Adipose tissue (tissue), 3 donors: ENCODE results near the gene UXS1. TPM values are rescaled to one million over a fixed set of nuclear protein-coding genes. Genes with fewer than 3 reads are reported as not detected.

Experiments used
- H3K27ac ChIP-seq: one replicate; pipeline ENCODE4 v1.5.1; 2013; ENCODE audit warnings: low read depth, low read length
- WGBS, 3 donors: extraction: QIAGEN DNeasy Blood & Tissue Kit; methylation state at CpG; one replicate each; pipeline ENCODE4 v1.1.7; 2013; 5-methylcytosine and 5-hydroxymethylcytosine counted together
- polyA plus RNA-seq, 3 donors: library from polyadenylated mRNA; stranded (reverse); fragments of 200-250 nt; gene quantifications; one replicate each; pipeline ENCODE4 v1.2.3, GENCODE V29; 2013
- donor health status: healthy with polysubstance abuse.
- donor health status: Bipolar disorder and iron deficiency.
- donor health status: healthy.

UXS1 gene
- polyA plus RNA-seq, 3 donors, result 9.0 to 16.5 (median 10.0) TPM

DNA sequence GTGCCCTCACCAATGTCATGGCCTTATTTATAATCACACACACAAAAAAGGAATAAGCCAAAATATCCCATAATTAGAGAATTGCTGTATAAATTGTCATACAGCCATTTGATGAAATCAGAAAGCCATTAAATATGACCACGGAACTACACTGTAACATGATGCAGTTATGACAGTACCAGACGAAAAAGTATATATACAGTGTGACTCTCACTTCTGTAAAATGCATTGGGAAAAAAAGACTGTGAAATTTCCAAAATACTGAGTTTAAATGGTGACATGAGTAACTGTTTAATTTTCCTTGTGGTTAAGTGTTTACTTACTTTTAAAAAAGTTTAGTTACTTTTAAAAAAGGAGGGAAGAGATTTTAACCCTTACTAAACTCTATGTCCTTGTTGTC, 25.4 kb downstream of the UXS1 start:
- 72 to 86% (median 79%) methylated on average over 2 of the region's 2 CpGs for WGBS, 3 donors
- no peak overlapping the region for H3K27ac ChIP-seq

DNA sequence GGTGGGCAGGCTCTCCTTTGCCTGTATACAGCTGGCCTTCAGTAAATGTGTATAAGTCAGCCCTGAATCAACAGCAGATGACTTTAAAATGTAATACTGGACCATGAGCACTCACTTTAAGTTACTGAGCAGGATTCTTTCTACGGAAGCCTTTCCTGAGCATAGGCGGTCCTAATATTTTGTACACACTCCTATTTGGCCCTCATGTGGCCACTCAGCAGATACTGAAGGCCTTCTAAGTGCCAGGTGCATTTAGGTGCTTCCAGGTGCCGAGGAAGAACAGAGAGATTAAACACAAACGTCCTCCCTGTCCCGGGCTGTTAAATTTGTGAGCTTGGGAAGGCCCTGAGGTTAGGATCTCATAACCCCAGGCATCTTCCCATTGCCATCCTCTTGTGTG, 27.0 kb downstream of the UXS1 start:
- H3K27ac ChIP-seq, result no peak overlapping the region
- WGBS, 3 donors, result 80 to 92% (median 90%) methylated on average over 5 of the region's 5 CpGs

DNA sequence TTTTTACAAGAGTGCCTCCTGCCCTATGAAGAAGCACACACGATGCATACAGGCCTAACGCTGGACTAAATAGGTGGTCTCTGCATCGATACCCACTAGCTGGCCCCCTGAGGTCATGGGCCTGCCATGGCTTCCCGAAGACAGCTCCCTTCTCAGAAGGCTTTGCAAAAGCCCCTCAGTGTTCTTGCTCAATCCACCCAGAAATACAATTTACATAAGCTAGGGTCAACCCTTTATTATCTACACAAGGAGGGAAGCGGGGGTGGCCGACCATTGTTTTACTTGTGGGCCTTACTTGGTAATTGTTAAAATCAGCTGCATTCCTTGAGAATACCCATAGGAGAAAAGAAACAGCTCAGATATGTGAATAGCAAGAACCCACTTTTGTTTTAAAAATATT, 28.5 kb downstream of the UXS1 start:
- WGBS, 3 donors, result 62 to 68% (median 63%) methylated on average over 6 of the region's 6 CpGs
- no peak overlapping the region for H3K27ac ChIP-seq

DNA sequence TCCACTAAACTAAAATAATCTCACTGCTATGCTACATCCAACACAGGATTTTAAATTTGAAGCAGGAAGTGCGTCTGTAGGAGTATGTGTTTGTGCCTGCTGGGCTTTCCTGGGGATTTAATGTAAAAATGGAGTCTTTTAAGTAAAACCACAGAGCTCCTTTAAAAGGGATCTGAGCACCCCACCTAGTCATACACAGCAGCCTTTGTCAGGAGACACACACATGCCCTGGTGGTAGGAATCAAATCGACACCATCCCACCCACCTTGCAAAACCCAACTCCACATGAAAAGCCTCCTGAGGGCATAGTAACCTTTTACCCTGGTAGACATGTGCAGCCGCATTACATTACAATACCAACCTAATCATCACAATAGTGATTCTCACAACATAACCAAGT, 29.1 kb downstream of the UXS1 start:
- no peak overlapping the region for H3K27ac ChIP-seq
- WGBS, 3 donors, result 79 to 87% (median 86%) methylated on average over 3 of the region's 3 CpGs

DNA sequence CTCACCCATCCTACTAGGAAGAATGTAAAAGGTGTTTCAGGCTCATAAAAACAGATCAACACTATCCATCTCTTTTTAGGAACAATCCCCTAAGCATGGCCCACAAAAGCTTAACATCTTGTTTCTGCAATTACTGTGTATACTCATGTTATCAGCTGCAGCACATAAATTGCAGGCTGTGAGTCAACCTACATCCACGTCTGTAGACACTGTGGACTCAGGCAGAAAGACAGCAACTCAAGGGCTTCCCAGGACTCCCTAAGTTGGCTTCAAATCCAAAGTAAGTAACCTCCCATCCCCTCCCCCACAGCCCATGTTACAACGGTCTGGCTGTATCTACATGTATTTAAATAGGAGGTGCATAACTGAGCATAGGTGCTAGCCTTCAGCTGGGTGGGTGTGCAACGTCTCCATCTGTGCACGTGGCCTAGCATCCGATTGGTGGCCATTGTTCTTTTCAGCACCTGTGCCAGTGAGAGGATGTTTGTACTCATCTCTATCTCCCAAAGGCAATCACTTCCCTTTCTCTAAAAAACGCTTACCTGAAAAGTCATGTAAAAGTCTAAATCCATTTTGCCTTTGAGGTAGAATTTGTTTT, 30.1 kb downstream of the UXS1 start:
- no peak overlapping the region for H3K27ac ChIP-seq
- WGBS, 3 donors, result 63 to 68% (median 65%) methylated on average over 6 of the region's 6 CpGs

DNA sequence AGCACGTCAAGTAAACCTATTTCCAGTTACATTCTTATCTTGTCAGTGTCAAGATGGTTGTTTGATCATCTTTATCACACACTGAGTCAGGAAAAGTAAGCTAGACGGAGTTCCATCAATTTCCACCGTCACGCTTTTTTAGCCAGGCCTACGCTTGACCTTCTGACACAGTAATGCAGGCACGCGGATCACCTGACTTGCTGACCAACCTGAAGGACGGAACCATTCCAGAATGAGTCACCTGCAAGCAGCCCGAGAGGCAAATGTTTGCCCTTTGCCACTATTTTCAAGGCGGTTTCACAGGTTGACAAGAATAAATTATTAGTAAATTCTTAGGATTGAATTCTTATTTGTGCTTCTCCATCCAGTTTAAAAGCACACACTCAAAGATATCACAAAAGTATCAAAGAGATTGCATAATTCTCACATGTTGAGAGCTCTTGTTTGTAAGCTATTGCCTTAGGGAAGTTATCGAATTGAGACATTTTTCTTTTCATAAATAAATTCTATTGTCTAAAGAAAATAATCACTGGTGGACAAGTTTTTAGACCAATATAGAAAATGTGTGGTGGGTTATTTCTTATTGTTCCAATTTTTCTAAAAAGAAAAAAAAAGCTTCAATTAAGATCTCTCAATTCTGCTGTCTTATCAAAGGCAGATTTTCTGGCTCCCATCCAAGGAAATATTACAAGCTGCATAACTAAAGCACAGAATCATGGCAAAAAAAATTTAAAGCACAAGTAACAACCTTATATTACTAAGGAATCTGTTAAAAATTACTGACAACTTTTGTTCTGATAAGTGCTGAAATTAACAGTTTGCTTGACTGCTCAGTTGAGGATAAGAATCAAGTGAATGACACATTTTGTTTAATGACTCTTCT, 31.9 kb downstream of the UXS1 start:
- H3K27ac ChIP-seq, result no peak overlapping the region
- 34 to 87% (median 84%) methylated on average over 11 of the region's 11 CpGs for WGBS, 3 donors

DNA sequence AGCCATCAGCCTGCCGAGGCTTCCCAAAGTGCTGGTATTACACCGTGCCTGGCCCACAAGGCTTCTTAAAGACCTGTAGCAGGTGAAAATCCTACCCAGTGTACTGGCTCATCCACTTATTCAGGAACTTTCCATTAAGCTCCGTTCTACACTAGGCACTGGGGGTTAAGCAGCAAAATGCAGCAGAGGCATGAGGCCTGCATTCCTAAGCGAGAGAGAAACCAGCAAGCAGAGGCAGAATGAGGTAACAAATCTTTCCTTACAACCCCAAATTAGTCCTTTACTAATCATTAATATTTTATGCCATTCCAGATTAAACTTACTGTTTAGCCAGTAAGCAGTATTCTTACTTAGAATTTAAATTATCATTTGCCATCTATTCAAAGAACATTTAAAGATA, 32.8 kb downstream of the UXS1 start:
- no peak overlapping the region for H3K27ac ChIP-seq
- WGBS, 3 donors, result 87 to 93% (median 92%) methylated on average over 4 of the region's 4 CpGs

DNA sequence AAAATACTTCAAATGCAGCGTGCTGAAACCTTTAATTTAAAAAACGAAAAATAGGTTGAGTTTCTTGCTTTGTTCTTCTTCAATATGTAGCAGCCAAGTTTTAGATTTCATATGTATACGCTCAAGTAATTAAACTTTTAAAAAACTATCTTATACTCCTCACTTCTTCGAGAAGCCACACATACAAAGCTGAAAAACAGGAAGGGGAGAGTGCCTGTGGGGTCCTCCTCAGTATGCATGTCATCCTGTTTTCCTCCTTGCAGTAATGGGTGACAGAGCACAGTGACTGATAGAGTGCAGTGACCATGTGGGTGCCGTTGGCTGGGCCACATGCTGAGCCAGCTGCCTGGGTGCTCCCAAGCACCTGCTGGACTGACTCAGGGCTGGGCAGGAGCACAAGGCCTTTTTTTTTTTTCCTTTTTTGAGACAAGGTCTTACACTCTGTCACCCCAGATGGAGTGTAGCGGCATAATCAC, 33.3 kb downstream of the UXS1 start:
- no peak overlapping the region for H3K27ac ChIP-seq

DNA sequence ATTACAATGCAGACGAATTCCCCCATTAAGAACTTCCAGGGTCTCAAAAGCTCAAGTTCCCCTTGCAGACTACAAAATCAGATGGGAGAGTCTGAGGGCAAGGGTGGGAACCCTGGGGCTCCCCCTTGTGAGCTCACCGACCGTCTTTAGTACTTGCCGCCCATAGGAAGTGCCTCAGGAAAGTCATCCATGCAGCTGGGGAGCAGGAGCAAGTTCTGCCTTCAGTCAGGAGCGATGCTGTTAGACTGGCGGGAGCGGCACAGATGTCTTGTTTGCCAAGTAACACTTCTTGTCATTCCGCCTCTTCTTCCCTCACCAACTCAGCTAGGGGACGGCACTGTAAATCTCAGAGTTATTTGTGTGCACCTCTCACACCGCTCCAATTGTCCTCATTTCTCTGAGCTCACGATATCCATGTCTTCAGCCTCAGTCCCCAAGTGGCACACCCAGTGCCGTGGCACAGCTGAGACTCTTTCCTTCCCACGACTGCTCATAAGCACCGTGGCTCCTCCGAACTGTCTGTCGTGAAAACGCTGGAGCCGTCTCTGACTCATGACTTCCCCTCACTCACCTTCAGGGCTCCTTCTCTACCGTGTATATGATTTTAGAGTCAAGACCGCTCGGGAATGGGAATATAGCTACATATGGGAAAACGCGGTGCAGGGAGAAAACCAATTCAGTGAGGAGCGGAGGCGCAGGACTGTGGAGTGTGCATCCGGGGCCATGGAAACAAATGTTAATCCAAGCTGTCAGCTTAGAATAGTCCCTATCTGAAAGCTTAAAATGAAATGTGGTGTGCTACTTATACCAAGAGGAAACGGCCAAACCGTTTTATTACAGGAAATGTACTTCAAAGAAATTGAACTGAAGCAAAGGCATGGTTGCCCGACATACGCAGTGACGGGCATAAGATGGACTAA, 34.0 kb downstream of the UXS1 start:
- no peak overlapping the region for H3K27ac ChIP-seq
- 48 to 86% (median 59%) methylated on average over 31 of the region's 31 CpGs for WGBS, 3 donors

More for the DNA sequence above, 33.3 kb downstream of the UXS1 start:
- 53 to 67% (median 56%) methylated on average over 6 of the region's 6 CpGs for WGBS, 3 donors

DNA sequence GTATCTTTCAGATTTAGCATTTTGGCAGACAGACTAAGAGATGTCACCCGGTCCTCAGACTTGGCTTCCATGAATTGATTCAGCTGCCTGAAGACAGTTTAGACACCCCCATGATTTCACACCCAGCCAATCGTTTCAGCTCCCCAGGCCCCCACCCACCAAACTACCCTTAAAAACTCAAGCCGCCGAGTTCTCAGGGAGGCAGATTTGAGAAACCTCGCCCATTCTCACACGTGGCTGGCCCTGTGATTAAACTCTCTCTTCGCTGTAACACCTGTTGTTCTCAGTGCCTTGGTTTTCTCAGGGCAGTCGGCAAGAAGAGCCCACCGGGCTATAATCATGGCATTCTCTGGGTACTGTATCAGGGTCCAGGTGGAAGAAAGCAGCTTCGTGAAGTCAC, 35.2 kb downstream of the UXS1 start:
- H3K27ac ChIP-seq, result no peak overlapping the region
- WGBS, 3 donors, result 72 to 82% (median 76%) methylated on average over 10 of the region's 10 CpGs

DNA sequence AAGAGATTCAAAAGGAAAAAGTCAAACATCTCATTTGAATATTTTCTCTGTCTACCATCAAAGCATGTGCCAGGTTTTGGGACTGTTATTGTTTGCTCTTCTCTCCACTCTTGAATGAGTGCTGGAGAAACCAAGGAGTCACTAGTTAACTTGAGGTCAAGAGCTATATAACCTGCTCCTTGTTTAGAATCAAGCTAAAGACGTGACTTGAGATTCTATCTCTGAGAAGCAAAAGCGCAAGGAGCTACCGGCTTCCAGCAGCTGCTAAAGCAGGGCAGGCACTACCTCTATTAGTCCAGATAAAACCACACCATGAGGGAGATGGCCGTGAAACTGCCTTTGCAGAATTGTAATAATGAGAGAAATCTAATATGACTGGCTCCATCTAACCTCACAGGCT, 36.0 kb downstream of the UXS1 start:
- WGBS, 3 donors, result 88 to 93% (median 92%) methylated on average over 4 of the region's 4 CpGs
- H3K27ac ChIP-seq, result no peak overlapping the region

DNA sequence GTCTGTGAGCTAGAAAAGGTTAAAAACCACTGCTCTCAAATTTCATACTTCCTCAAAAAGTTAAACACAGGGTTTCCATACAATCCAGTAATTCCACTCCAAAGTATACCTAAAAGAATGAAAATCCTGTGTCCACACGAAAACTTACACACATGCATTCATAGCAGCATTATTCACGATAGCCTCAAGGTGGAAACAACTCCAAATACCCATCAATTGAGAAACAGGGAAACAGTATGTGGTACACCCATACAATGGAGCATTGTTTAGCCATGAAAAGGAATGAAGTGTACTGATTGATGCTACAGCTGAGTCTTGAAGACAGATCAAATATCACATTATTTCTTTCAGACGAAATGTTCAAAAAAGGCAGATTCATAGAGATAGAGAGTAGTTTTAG, 36.7 kb downstream of the UXS1 start:
- no peak overlapping the region for H3K27ac ChIP-seq
- 81 to 94% (median 90%) methylated on average over 3 of the region's 3 CpGs for WGBS, 3 donors

DNA sequence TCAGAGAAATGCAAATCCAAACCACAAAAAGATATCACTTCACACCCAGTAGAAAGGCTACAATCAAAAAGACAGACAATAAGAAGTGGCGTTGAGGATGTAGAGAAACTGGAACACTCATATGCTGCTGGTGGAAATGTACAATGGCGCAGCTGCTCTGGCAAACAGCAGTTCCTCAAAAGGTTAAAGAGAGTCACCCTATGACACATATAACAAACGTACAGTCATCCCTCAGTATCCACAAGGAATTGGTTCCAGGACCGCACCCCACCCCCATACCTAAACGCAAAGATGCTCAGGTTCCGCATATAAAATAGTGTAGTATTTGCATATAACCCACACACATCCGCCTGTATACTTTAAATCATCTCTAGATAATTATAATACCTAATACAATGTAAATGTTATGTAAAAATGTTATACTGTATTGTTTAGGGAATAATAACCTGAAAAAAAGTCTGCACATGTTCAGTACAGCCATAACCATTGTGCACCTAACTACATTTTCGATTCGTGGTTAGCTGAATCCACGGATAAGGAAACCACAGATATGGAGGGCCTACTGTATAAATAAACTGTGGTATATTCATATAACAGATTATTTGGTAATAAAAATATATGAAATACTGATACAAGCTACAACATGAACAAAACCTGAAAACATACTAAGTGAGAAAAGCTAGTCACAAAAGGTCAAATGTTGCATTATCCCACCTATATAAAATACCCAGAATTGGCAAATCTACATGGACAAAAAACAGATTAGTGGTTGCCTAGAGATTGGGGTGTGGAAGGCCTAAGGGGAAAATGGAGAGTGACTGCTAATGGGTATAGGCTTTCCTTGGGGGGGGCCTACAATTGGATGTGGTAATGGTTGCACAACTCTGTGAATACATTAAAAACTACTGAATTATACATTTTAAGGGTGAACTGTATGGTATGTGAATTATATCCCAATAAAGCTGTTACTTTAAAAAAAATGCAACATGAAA, 37.5 kb downstream of the UXS1 start:
- 87 to 94% (median 91%) methylated on average over 10 of the region's 10 CpGs for WGBS, 3 donors
- H3K27ac ChIP-seq, result no peak overlapping the region

DNA sequence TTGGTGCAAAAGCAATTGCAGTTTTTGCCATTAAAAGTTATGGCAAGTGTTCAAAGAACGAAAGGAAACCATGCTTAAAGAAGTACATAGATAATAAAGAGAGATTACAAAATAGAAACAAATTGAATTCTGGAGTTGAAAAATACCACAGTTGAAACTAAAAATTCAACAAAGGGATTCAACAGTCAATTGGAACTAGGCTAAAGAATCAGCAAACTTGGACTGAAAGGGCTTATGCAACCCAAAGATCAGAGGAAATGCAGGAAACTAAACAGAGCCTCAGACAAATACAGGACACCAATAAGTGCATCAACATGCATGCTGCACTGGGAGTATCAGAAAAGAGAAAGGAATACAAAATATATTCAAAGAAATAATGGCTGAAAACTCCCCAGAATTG, 40.3 kb downstream of the UXS1 start:
- WGBS, 3 donors, result 82 to 100% (median 89%) methylated on average over 1 of the region's 1 CpG
- no peak overlapping the region for H3K27ac ChIP-seq

DNA sequence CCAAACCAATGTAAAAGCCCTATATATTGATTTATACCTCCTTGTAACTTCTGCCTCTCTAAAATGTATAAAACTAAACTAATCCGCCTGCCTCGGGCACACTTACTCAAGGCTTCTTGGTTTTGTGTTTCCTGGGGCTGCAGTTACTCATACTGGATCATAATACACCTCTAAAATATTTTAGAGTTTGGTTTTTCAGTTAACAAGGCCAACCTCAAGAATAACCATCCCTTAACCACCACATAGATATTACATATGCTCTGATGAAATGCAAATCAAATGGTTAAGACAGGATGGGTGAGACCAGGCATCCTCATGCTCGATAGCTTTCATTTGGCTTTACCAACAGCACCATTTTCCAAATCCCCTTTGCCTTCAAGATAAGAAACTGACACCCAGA, 46.4 kb downstream of the UXS1 start:
- WGBS, 3 donors, result 87 to 91% (median 88%) methylated on average over 3 of the region's 3 CpGs
- H3K27ac ChIP-seq, result no peak overlapping the region

DNA sequence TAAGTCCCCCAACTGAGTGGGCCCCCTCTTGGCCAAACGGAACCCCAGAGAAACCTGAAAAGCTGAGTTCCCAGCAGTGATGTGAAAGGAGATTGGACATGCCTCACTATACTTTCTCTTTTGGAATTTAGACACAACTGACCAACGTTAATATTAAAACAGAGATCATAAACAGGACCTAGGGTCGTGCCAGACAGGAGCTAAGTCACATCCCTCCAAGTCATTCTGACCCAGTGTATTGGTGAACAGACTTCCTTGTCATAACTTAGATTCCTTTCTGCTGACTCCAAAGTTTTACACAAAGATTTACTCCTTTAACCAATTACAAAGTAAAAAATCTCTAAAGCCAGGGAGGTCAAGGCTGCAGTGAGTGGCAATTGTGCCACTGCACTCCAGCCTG, 46.9 kb downstream of the UXS1 start:
- H3K27ac ChIP-seq, result no peak overlapping the region
- 62 to 77% (median 72%) methylated on average over 3 of the region's 3 CpGs for WGBS, 3 donors

DNA sequence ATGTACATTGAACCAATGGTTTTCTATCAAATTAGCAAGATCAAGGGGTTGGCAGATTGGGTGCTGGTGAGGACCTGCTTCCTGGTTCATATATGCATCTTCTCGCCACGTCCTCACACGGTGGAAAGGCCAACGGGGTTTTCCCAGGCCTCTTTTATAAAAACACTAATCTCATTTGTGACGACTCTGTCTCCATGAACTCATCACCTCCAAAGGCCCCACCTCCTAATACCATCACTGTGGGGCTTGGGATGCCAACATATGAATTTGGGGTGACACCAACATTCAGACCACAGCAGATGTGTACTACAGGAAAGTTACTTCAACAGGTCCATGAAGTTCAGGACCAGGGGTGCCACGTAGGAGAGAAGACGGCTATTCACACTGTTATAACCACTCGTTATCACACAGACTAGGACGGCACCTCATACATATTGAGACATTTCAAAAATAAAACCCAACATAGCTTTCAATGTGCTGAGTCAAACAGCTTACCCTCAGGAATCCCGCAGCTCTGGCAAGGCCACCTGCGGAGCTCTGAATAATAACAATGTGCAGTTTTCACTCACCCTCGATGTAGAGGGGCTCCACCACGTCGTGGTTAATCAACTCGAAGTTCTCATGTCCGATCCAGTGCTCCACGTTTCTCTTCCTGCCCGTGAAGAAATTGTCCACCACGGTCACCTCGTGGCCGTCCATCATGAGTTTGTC, 49.3 kb downstream of the UXS1 start:
- 86 to 88% (median 88%) methylated on average over 21 of the region's 21 CpGs for WGBS, 3 donors
- H3K27ac ChIP-seq, result no peak overlapping the region
